Stromal cell of bone marrow (primary cell): Measurements from ENCODE around the gene GALNT3.
A peak's percentile ranks its signal among the peaks of the same experiment; 100 is the strongest.

Source experiments
- DNase-seq: peaks from one replicate; pipeline ENCODE4 v3.0.0-alpha.2; 2012; ENCODE audit warnings: low read depth

GALNT3 gene

DNA sequence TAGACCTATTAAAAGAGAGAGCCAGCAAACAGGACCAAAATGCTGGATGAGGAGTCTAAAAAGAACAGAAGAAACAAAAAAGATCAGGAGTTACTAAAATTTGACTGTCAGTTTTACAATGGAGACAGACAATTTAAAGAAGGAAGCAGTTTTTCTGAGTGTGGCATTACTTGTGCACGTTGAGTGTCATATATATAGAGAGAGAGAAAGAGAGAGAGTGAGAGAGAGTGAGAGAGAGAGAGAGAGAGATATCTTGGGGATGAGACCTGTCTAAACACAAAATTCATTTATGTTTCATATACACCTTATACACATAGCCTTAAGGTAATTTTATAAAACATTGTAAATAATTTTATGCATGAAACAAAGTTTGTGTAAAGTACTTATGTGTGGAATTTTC is 2.1 kb upstream of the GALNT3 start:
- no peak for DNase-seq

DNA sequence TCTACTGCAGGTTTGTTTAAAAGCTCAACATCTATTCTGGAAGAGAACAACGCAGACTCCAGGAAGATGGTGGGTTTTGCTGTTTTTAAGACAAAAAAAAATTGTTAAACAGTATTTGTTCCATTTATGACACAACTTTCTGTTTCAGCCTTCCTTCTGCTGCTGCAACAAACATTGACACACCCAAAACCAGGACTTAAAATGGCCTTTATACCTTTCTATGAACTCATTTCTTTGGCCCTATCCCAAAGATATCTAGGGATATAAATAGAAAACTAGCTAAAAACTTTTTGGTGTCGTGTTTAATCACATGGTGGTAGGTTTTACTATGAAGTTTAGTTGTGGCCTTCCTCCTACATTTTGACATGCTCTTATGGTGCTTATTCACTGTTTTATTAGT is 964 bp upstream of the GALNT3 start:
- no peak for DNase-seq

DNA sequence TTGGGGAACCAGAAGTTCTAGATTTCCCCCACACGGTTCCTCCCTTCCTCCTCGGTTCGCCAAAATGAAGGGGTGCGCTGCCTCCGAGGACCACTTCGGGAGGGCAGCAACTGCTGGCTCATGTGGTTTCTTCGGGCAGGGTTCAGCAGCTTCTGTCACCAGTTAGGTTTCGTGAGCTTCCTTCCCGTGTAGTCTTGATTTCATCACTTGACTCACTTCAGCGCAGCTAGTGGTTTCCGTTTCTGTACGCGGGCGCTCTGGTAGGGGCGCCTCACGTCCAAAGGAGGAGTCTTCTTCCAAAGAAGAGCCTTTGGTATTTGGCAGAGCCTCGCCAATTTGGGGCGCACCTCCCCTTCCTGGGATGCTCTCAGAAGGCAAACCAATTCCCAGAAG is 485 bp upstream of the GALNT3 start:
- DNase-seq, result peak; percentile 33

DNA sequence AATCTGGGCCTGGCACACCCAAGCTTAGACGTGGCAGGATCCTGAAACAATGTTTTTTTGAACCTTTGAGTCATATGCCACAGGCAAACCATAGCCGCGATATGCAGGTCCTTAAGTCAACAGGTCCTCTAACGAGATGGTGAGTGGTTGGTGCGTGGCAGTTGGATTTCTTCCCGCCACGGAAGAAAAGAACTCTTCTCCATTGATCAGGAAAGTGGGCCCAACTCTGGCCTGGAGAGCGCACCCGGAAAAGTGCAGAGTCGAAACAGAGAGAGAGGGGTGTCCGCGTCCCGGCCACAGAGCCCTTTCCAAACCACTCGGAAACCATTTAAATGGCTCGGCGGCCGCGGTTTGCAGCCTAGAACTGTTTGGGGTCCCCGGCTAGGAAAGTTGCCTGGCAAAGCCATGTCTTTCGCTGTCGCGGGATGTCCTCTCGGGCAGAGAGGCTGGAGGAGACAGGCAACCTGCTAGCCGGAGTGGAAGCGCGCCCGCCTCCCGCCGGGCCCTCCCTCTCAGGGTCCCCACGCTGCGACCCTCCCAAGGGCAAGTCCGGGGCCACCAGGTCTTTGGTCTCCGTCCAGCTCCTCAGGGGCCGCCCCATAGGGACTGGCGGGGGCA is 777 bp downstream of the GALNT3 start:
- no peak for DNase-seq

DNA sequence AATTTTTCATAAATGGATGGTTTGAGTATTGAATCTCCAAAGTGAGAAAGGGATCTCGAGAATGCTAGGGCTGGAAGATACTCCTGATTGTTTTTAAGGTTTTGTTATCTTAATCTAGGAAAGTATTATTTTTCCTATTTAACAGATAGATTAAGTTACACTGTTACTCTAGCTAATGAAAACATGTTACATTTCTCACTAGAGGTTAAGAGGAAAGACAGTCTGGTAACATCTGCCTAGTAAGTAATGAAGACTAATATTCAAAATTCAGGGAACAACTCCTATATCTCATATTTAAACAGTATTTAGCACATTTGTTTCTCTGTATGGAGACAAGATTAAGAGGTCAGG is 2.0 kb downstream of the GALNT3 start:
- no peak for DNase-seq

DNA sequence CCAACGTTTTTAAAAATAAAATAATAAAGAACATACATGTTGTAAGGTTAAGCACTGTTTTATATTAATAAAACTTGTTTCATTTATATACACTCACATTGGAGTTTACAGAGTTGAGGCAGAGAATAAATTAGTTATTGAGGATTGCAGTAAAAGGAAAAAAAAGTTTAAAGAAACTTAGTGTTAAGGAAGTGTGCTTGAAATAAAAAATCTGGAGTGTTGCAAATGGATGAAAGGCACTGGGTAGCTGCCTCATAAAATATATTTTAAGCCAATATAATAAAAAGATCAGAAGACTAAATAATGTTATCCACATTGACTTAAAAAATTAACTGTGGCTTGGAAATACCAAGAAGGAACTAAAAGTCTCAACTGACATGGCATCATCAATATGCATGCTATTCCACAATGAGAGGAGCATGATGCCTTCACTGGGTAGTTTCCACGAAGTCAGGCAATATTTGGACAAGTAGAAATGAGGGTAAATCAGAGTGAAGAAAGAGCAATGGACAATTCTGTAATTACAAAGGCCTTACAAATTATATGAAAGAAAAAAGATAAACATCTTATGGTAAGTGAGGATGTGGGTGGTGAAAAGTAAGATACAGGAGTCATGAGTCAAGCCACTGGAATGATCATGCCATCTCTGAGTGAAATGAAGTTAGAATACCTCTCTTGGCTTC is 2.5 kb downstream of the GALNT3 start:
- DNase-seq, result no peak

DNA sequence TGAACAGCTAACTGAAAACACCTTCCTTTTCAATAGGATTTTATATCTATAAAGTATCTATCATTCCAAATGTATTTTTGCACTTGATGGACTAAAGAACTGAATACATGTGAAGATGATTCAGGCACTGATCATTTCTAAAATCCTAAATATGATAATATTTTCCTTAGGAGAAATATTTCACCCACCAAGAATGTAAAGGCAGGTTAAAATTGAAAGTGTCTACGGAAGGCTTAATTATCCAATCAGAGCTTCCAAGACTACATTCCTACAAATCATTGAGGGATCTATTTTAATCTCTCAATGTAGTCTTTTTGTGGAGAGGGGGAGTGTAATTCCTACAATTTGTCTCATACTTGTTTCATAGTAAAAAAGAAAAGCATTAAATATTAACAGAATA is 3.6 kb downstream of the GALNT3 start:
- DNase-seq, result no peak

DNA sequence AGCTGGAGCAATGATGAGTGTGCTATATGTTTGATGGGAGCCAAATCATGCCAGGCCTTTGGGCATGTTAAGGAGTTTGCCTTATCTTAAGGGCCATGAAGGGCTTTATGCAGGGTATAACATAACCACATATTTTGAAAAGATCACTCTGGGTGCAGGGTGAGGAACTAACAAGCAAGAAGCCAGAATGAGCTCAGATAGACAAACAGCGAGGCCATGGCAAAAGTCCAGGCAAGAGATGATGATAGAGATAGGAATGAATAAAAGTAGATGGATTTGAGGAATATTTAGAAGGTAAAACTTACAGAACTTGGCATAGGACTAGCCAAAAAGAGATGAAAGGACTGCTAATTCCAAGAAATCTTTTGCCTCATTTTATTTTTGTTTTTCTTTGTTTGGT is 6.7 kb downstream of the GALNT3 start:
- DNase-seq, result no peak

DNA sequence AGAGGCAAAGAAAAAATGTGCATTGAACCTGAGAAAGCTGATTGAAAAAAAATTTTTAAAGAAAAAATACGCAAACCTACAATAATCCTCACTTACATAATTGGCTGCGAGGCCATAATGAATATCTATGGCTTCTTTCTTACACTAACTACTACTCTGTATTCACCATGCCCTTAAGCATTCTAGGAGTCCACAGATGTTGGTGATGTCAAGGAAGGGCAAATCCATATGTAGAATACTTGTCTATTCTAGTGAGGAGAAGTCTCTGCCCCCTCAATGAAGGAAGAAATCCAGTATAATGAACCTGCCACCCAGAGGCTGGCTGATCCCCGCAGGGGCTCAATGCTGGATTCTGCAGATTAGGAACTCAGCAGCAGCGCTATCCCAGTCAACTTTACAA is 14.3 kb downstream of the GALNT3 start:
- no peak for DNase-seq

DNA sequence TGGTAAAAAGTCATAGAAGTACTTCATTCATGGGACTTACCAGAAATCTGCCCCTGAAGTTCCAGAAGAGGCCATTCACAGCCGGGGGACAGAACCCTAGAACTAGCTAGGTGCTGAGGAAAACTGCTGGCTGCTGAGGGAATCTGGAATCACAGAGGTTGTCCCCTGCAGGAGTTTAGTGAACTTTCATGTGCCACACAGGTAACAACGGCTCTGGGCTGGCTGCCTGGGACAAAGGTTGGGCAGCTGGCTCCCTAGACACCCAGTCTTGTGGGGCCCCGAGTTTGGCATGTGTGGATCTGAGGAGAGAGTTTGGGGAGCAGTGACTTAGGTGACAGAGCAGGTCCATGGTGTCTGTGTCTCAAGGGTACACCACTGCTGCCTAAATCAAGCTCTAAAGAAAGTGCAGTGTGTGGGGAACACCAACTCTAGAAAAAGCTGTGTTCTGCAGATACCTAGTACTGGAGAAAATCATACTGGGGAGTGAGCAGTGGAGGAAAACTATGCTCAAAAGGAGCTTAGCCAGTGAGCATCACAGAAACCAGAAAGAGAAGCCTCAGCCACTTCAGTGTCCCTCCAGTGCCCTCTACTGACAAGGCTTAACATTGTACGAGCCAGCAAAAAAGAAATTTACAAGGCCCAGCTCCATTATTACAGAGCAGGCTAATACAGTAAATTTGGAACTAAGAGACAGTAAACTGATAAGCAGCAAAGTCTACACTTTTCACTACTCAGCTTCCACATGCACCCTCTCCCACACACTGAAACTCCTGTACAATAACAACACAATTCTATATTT is 15.2 kb downstream of the GALNT3 start:
- no peak for DNase-seq

DNA sequence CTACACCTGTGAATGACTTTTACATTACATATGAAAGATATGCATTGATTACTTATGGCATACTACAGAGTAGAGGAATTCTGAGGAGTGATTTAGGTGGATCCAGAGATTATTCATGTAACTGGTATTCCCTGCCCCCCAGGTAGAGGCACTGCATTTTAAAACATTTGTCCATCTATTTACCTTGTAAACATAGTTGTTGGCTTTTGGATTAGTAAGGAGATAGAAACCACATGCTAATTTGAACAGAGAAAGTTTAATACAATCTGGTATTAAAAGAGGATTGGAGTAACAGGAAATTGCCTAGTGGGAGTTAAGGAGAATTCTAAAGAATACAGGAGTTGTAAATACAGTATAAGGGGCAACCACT is 15.9 kb downstream of the GALNT3 start:
- DNase-seq, result no peak

DNA sequence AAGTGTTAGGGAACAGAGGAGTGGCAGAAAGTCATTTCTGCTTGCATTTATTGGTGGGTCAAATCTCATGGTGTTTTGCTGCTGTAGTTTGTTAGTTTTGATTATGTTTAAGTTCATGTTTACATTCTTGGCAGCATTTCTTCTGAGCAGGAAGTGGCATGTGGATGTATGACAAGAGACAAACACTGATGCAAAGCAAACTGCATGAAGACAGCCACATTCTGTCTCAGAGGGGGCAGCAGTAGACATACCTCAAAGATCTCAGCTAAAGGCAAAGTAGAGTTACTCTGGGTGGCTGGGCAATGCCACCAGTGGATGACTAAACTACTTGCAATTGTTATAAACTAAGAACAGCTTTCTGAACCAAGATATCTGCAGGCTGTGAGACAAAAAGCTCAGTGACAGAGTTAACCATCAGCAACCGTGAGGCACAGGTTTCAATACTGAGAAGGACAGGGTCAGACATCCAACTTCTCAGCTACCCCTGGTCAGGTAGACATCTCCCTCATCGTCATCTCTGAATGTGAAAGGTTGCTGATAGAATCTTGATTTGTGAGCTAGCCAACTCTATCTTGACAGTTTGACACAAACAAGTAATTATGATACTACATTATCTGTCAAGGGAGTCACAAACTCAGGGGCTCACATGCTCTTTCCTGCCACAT is 16.4 kb downstream of the GALNT3 start:
- no peak for DNase-seq

DNA sequence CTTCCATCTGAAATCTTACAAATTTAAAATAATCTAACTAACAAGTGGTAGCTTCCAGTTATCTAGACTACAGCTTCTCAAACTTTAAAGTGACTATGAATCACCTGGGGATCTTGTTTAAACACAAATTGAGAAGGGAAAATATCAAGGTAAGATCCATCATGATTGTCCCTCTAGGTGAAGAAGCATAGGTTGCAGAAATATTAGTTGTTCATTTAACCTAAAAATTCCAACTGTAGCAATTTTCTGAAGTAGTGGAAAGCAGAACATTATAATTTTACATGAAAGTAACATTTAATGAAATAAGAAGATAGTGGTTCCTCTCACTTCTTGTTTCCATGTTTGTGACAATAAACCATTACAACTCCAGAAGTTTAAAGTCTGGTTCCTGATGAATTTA is 17.3 kb downstream of the GALNT3 start:
- no peak for DNase-seq

DNA sequence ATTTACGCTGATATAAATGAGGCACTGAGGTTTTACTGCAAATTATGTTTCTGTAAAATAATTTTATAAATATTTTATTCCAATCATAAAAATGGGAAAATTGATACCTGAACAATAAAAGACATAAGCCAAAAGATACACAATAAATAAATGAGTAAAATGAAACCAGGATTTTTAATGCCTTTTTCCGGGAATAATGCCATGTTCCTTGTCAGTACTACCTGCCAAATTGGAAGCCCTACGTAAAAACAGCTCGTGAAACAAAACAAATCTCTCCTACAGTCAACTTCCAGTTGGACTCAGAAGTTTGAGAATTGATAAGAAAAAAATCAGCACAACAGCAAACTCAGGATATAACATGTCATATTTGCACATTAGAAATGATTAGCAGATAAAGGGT is 18.0 kb downstream of the GALNT3 start:
- DNase-seq, result no peak

DNA sequence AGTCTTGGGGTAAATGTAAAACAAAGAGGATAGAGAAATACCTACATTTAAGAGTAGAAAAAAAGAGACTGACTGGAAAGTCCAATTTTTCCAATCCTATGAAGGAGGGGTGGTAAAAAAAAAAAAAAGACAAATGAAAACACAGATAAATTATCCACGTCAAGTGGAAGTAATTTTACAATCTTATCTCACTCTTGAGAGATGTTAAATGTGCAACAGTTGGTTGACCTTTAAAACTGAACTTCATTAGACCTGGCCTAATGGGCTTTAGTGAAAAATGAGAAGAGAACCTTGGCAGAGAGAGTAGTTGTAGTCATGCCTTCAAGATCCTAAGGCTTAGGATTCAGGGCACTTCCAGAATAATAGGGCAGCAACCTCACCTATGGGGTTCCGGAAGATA is 20.4 kb downstream of the GALNT3 start:
- no peak for DNase-seq

DNA sequence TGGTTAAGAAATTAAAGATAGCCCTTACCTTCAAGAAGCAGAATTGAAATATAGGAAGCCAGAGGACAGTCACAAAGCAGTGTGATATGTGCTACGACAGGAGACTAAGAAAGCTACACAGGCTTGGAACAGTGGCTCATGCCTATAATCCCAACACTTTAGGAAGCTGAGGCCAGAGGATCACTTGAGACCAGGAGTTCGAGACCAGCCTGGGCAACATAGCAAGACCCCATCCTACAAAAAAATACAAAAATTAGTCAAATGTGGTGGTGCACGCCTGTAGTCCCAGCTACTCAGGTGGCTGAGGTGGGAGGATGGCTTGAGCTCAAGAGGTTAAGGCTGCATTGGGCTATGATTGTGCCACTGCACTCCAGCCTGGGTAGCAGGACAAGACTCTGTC is 21.9 kb downstream of the GALNT3 start:
- DNase-seq, result no peak

DNA sequence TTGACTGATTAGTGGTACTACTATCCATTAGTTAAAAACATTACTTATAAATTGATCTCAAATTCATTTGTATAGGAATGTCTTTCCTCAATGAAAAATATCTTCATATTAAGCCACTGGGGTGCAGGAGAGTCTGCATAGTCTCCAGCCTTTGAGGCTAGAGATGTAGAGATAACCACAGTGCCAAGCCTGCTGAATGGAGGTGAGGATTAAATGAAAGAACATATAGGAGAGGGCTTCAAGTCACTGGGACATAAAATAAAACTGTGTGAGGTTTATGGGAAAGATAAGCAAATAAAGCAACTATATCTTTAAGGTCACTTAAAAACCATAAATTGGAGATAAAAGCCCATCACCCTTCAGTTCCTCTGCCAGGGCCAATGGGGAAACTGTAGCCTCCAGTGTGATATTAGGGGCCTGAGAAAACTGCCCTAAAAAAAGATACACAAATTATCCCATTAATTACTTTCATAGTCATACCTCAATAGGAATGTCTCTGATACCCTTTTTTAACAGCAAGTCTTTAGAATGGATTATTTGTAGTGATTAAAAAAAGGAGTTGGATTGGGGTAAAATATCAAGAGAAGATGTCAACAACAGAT is 27.6 kb downstream of the GALNT3 start:
- DNase-seq, result no peak

DNA sequence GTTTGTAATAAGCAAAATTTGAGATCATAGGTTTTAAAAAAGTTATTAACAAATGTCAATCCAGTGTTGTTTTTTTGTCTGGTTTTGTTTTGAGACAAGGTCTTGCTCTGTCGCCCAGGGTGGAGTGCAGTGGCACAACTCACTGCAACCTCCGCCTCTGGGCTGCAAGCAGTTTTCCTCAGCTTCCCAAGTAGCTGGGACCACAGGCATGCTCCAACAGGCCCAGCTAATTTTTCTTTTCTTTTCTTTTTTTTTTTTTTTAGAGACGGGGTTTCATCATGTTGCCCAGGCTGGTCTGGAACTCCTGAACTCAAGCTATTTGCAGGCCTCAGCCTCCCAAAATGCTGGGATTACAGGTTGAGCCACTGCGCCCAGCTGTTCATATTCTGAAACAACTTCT is 31.3 kb downstream of the GALNT3 start:
- no peak for DNase-seq

DNA sequence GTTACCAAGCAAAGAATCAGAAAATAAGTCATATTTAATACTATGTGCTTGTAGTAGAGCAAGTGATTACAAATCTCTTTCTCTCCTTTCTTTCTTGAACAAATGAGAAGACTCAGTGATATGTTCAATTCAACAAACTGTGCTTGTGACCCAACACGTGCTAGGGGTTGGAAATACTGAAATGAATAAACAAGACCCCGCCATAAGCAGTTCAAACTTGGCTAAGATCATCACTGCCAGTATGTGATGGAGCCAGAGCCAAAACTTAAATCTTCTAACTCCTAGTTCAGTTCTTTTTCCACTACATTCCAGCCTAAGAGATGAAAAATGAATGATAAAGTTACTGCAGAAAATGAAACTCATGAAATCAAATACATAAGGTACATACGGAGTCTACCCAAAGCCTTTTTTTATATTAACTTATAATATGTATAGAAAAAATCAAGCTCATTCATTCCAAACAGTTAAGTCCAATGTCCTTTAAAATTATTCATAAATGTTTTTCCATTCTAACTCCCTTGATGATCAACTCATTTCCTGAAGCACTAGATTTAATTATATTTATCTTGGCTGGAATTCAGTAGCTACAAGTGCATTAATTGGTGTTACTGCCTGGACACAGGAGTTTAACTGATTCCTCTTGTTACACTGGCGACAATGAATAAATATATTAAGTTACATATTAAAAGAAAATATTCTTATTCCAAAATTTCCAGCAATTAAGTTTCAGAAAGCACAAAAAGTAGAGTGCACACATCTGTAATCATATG is 36.0 kb downstream of the GALNT3 start:
- no peak for DNase-seq

DNA sequence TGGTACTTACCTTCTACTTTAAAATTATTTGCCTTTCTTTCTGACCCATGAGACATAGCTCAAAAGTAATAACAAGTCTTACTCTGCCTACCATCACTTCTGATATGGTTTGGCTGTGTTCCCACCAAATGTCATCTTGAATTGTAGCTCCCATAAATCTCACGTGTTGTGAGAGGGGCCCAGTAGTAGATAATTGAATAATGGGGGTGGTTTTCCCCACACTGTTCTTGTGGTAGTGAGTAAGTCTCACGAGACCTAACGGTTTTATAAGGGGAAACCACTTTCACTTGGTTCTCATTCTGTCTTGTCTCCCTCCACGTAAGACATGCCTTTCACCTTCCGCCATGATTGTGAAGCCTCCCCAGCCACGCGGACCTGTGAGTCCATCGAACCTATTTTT is 47.5 kb downstream of the GALNT3 start:
- DNase-seq, result no peak

DNA sequence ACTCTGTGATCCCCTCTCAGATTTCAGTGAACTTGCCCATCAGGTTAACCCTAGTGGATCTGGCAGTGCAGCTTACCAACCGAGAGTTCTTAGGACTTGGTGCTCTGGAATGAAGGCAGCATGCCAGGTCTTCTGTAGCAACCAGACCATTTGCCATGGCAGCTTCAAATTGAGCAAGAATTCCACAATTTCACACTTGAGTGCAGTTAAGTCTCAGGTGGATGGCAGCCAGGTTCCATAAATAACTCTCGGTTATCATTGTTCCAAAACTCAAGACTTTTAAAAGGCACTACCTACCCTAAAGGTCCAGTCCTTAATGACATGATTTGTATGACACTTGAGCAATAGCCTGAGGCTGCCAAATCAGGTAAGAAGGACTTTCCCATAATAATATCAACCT is 48.1 kb downstream of the GALNT3 start:
- no peak for DNase-seq

DNA sequence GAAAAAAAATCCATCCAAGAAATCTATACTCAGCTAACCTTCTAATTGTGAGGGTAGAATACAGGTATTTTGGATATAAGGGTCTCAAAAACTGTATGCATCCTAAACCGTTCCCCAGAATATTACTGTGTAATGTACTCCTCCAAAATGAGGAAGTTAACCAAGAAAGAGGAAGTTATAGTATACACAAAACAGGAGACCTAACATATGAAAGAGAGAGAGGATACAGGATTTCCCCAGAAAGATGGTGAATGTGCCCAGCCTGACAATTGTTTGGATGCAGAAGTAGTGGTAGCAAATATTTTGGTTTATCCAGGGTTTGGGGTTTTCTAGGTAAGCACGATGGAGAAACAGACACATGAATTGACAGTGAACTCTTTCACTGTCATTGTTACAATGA is 50.6 kb downstream of the GALNT3 start:
- no peak for DNase-seq
